Measurements from ENCODE around the gene MMS22L.
A peak's percentile ranks its signal among the peaks of the same experiment; 100 is the strongest.

Gene MMS22L

GRCh38 chr6:97292671-97293070 lies 9.7 kb upstream of the MMS22L start:
- H3K9me3 Mint-ChIP-seq, result no peaks in the 10 kb centered on the region
- no peak overlapping the region for H3K4me3 Mint-ChIP-seq
- no peaks in the 10 kb centered on the region for H3K36me3 Mint-ChIP-seq (ENCODE audit: low read depth)
- H3K27me3 Mint-ChIP-seq (ENCODE audit: low read depth), result no peaks in the 10 kb centered on the region
- no peak for TF ChIP-seq CTCF (IDR thresholded peaks at IDR 0.05; ENCODE audit: unreplicated experiment in 3 of 3)
- no peaks in the 10 kb centered on the region for H3K4me1 Mint-ChIP-seq
- no peak overlapping the region for H3K27ac Mint-ChIP-seq

- no peaks in the 10 kb centered on the region for H3K27me3 Mint-ChIP-seq (ENCODE audit: low read depth)
- H3K4me1 Mint-ChIP-seq, result no peaks in the 10 kb centered on the region
- no peaks in the 10 kb centered on the region for H3K9me3 Mint-ChIP-seq
- no peak for TF ChIP-seq CTCF (IDR thresholded peaks at IDR 0.05; ENCODE audit: unreplicated experiment in 3 of 3)
- H3K36me3 Mint-ChIP-seq (ENCODE audit: low read depth), result no peaks in the 10 kb centered on the region
- H3K27ac Mint-ChIP-seq, result no peak overlapping the region
- no peak overlapping the region for H3K4me3 Mint-ChIP-seq
These were observed 8.9 kb upstream of the MMS22L start for GRCh38 chr6:97291896-97292295.

GRCh38 chr6:97289332-97289731 lies 6.3 kb upstream of the MMS22L start:
- Mint-ChIP-seq H3K4me3 (no peak overlapping the region), H3K27me3 (ENCODE audit: low read depth) (no peaks in the 10 kb centered on the region), H3K36me3 (ENCODE audit: low read depth) (no peaks in the 10 kb centered on the region), H3K4me1 (no peaks in the 10 kb centered on the region), H3K9me3 (no peaks in the 10 kb centered on the region), H3K27ac (no peak overlapping the region)
- TF ChIP-seq CTCF (IDR thresholded peaks at IDR 0.05; ENCODE audit: unreplicated experiment in 3 of 3), result no peak

- Mint-ChIP-seq H3K4me1 (no peaks in the 10 kb centered on the region), H3K36me3 (ENCODE audit: low read depth) (no peaks in the 10 kb centered on the region), H3K27me3 (ENCODE audit: low read depth) (no peaks in the 10 kb centered on the region), H3K4me3 (no peak overlapping the region), H3K9me3 (no peaks in the 10 kb centered on the region), H3K27ac (no peak overlapping the region)
- TF ChIP-seq CTCF (IDR thresholded peaks at IDR 0.05; ENCODE audit: unreplicated experiment in 3 of 3), result no peak
These were observed 5.2 kb upstream of the MMS22L start for GRCh38 chr6:97288188-97288587.

GRCh38 chr6:97282238-97282725 lies 734 bp downstream of the MMS22L start:
- no peaks in the 10 kb centered on the region for H3K9me3 Mint-ChIP-seq
- H3K27ac Mint-ChIP-seq, result peak overlapping the region; percentile 15 to 97 (median 72)
- TF ChIP-seq CTCF (IDR thresholded peaks at IDR 0.05; ENCODE audit: unreplicated experiment in 3 of 3), result no peak
- peak overlapping the region; percentile 97 to 98 (median 98) for H3K4me3 Mint-ChIP-seq
- H3K4me1 Mint-ChIP-seq, result peaks cover 13% of the 10 kb centered on the region
- H3K36me3 Mint-ChIP-seq (ENCODE audit: low read depth), result peaks cover 15% of the 10 kb centered on the region
- H3K27me3 Mint-ChIP-seq (ENCODE audit: low read depth), result no peaks in the 10 kb centered on the region

GRCh38 chr6:97280766-97281165 lies 2.2 kb downstream of the MMS22L start:
- Mint-ChIP-seq H3K27me3 (ENCODE audit: low read depth) (no peaks in the 10 kb centered on the region), H3K27ac (no peak overlapping the region), H3K9me3 (no peaks in the 10 kb centered on the region), H3K4me1 (peaks cover 13% of the 10 kb centered on the region), H3K4me3 (peak overlapping the region; percentile 97 to 98 (median 98)), H3K36me3 (ENCODE audit: low read depth) (peaks cover 23% of the 10 kb centered on the region)
- no peak for TF ChIP-seq CTCF (IDR thresholded peaks at IDR 0.05; ENCODE audit: unreplicated experiment in 3 of 3)

Measured in nephron (organoid).